Loucy (cell line): ENCODE data around the gene BTBD9.

Experiments used
- H2AFZ ChIP-seq: fragments of 200-600 bp; sonication (generic); 2 replicates; pipeline ENCODE4 v1.6.0; 2016; ENCODE audit warnings: antibody characterized with exemption, mild to moderate bottlenecking, low read length, moderate library complexity
- H3F3A ChIP-seq: fragments of 200-600 bp; 2 replicates; pipeline ENCODE4 v1.6.0; 2016; ENCODE audit warnings: antibody characterized with exemption, low read depth, mild to moderate bottlenecking
- H3K27me3 ChIP-seq: fragments of 200-600 bp; sonication (generic); 2 replicates; pipeline ENCODE4 v1.6.1; 2014; ENCODE audit warnings: low read length, mild to moderate bottlenecking; ENCODE audit not compliant: insufficient read depth, poor library complexity, severe bottlenecking
- H3K36me3 ChIP-seq: fragments of 200-600 bp; sonication (generic); 2 replicates; pipeline ENCODE4 v1.6.1; 2016; ENCODE audit warnings: low read length; ENCODE audit not compliant: insufficient read depth
- H3K4me1 ChIP-seq: fragments of 200-600 bp; sonication (generic); 2 replicates; pipeline ENCODE4 v1.5.1; 2014; ENCODE audit warnings: low read length, mild to moderate bottlenecking; ENCODE audit not compliant: insufficient read depth, poor library complexity, severe bottlenecking
- H3K4me2 ChIP-seq: fragments of 200-600 bp; sonication (generic); 2 replicates; pipeline ENCODE4 v1.6.0; 2014; ENCODE audit warnings: antibody characterized with exemption, low read length, low read depth, mild to moderate bottlenecking; ENCODE audit not compliant: poor library complexity, severe bottlenecking
- H3K4me3 ChIP-seq: fragments of 200-600 bp; sonication (generic); 2 replicates; pipeline ENCODE4 v1.5.1; 2014; ENCODE audit warnings: low read length, mild to moderate bottlenecking, mixed read lengths; ENCODE audit not compliant: poor library complexity, severe bottlenecking
- H3K79me2 ChIP-seq: fragments of 200-600 bp; sonication (generic); 2 replicates; pipeline ENCODE4 v1.6.1; 2014; ENCODE audit warnings: low read length; ENCODE audit not compliant: insufficient read depth
- H3K9ac ChIP-seq: fragments of 200-600 bp; sonication (generic); 2 replicates; pipeline ENCODE4 v1.6.0; 2014; ENCODE audit warnings: mild to moderate bottlenecking, low read depth, low read length, moderate library complexity; ENCODE audit not compliant: poor library complexity, severe bottlenecking
- H3K9me2 ChIP-seq: fragments of 200-600 bp; sonication (generic); replicated peaks from 2 replicates; pipeline ENCODE4 v1.6.1; 2016; ENCODE audit warnings: low read depth, low read length, mixed read lengths
- H3K9me3 ChIP-seq: fragments of 200-600 bp; sonication (generic); 2 replicates; pipeline ENCODE4 v1.6.1; 2014; ENCODE audit warnings: mild to moderate bottlenecking, antibody characterized with exemption, low read length, low read depth; ENCODE audit not compliant: insufficient read depth
- H4K20me1 ChIP-seq: fragments of 200-600 bp; sonication (generic); 2 replicates; pipeline ENCODE4 v1.6.0; 2014; ENCODE audit warnings: antibody characterized with exemption, low read length, mild to moderate bottlenecking; ENCODE audit not compliant: insufficient read depth, poor library complexity, severe bottlenecking
- EZH2phosphoT487 ChIP-seq: fragments of 200-600 bp; IDR thresholded peaks from 2 replicates; pipeline ENCODE4 v1.6.1; 2018; ENCODE audit warnings: antibody characterized with exemption, mild to moderate bottlenecking, moderate library complexity, borderline replicate concordance
- TF ChIP-seq, protein P1 (sequence below): fragments of 200-600 bp; sonication (generic); conservative IDR thresholded peaks from 2 replicates; pipeline ENCODE4 v1.5.1; 2014; ENCODE audit warnings: mild to moderate bottlenecking, antibody characterized with exemption, low read length

BTBD9 gene

DNA sequence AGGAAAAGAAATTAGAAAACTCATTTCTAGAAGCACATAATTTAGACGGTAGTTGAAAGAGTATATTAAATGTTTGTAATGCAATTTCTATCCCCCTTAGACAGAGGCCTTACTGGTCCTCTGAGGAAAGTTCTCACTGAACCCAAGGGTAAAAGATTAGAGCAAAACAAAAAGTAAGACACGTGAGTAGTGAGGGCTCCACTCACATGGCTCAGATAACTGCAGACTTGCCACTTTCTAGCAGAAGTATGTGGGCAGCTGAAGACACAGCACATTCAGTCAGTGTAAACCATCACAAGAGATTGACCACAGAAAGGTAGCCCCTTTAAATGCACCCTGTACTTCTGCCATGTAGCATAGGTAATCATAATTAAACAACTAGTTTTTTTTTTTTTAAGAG lies 193.8 kb downstream of the BTBD9 start:
- Histone ChIP-seq H3K79me2 (no peaks in the 10 kb centered on the region), H3K4me2 (no peak overlapping the region), H3K9me3 (no peaks in the 10 kb centered on the region), H3K4me1 (peaks cover 33% of the 10 kb centered on the region), H3K4me3 (no peak overlapping the region), H4K20me1 (no peaks in the 10 kb centered on the region), H3F3A (no peaks in the 10 kb centered on the region), H3K9ac (no peak overlapping the region), H3K27me3 (no peaks in the 10 kb centered on the region), H3K9me2 (no peaks in the 10 kb centered on the region), H2AFZ (peak overlapping the region; percentile 11; the same call in 1 of the 2 replicates), H3K36me3 (no peaks in the 10 kb centered on the region)
- TF ChIP-seq EZH2phosphoT487, result no peak
- TF ChIP-seq, protein P1, sequence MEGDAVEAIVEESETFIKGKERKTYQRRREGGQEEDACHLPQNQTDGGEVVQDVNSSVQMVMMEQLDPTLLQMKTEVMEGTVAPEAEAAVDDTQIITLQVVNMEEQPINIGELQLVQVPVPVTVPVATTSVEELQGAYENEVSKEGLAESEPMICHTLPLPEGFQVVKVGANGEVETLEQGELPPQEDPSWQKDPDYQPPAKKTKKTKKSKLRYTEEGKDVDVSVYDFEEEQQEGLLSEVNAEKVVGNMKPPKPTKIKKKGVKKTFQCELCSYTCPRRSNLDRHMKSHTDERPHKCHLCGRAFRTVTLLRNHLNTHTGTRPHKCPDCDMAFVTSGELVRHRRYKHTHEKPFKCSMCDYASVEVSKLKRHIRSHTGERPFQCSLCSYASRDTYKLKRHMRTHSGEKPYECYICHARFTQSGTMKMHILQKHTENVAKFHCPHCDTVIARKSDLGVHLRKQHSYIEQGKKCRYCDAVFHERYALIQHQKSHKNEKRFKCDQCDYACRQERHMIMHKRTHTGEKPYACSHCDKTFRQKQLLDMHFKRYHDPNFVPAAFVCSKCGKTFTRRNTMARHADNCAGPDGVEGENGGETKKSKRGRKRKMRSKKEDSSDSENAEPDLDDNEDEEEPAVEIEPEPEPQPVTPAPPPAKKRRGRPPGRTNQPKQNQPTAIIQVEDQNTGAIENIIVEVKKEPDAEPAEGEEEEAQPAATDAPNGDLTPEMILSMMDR, result no peak

DNA sequence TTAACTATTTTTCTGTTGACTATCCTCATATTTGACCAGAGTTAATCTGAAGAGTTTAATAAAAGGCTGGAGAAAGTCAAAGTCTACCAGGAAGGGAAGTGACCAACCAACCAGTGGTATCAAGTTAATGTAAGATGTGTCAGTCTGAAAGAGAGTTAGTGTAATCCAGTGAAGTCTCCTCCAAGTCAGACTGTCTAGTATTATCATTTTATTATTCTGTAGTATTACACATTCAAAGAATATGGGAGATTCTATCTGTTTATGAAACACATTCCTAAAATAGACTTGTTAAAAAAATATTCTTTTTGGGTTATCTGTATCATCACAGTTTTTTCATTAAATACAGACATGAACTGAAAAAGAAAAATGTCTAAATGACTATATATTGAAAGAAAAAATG lies 194.4 kb downstream of the BTBD9 start:
- H3K9ac ChIP-seq, result no peak overlapping the region
- H3K27me3 ChIP-seq, result no peaks in the 10 kb centered on the region
- H4K20me1 ChIP-seq, result no peaks in the 10 kb centered on the region
- H3K9me2 ChIP-seq, result no peaks in the 10 kb centered on the region
- no peaks in the 10 kb centered on the region for H3K79me2 ChIP-seq
- H3K4me3 ChIP-seq, result no peak overlapping the region
- no peak overlapping the region; the same call in 1 of the 2 replicates for H2AFZ ChIP-seq
- H3K9me3 ChIP-seq, result no peaks in the 10 kb centered on the region
- TF ChIP-seq EZH2phosphoT487, result no peak
- TF ChIP-seq, protein P1, result no peak
- H3K36me3 ChIP-seq, result no peaks in the 10 kb centered on the region
- no peak overlapping the region for H3K4me2 ChIP-seq
- no peaks in the 10 kb centered on the region for H3F3A ChIP-seq
- H3K4me1 ChIP-seq, result peaks cover 33% of the 10 kb centered on the region

DNA sequence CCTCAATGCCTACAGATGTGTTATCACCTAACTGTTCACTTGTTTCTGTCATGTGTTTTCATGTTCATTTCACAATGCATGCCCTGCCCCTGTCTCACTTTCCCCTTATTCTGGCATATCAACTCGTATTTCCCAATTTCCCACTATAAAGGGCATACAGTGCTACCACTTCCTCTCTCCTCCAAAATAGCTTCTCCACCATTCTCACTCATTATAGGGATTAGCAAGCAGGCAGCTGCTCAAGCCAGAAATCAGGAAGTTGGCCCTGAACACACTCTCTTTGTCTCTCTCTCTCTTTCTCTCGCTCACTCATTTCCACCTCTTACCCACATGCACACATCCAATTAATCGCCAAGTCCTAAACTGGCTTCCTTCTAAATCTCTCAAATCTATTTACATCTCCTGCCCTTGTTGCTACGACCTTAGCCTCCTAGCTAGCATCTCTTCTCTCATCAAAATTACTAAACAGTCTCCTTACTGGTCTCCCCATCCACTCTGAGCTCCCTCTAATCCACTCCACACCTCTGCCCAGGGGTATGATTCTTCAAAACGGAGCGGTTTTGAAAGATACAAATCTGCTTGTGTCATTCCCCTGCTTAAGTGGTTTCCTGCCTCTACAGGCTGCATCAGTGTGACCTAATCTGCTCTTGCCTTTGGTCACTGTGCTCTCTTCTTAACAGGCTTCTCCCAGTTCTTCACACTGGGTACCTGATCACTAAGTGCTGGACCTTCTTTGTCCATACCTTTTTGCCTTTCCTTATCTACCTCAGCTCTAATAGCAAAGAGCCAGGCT lies 196.2 kb downstream of the BTBD9 start:
- peak overlapping the region; percentile 62 for H3K4me2 ChIP-seq
- TF ChIP-seq, protein P1, result no peak
- TF ChIP-seq EZH2phosphoT487, result no peak
- H3K36me3 ChIP-seq, result no peaks in the 10 kb centered on the region

More for the DNA sequence above, 196.2 kb downstream of the BTBD9 start:
- no peaks in the 10 kb centered on the region for H3K27me3 ChIP-seq
- H3K4me1 ChIP-seq, result peaks cover 33% of the 10 kb centered on the region
- H3K79me2 ChIP-seq, result no peaks in the 10 kb centered on the region
- H3F3A ChIP-seq, result no peaks in the 10 kb centered on the region
- H3K4me3 ChIP-seq, result peak overlapping the region; percentile 50
- no peaks in the 10 kb centered on the region for H4K20me1 ChIP-seq
- no peaks in the 10 kb centered on the region for H3K9me2 ChIP-seq
- peak overlapping the region; percentile 63 for H2AFZ ChIP-seq
- H3K9ac ChIP-seq, result peak overlapping the region; percentile 55
- no peaks in the 10 kb centered on the region for H3K9me3 ChIP-seq
